Caco-2 (cell line): ENCODE measurements around the gene PTPRN2. TPM values are rescaled to one million over a fixed set of nuclear protein-coding genes. Genes with fewer than 3 reads are reported as not detected.
"Not testable (repeated sequence)": the region's sequence is repeated elsewhere in the genome, so short reads cannot be mapped to it uniquely, and the experiment has no call there.

ENCODE experiments used
- BruUV-seq: library from RNA; stranded (reverse); fragments of 400-500 nt; replicated peaks from 2 replicates; lab custom pipeline; 2021; lab: Mats Ljungman, UMichigan
- CTCF ChIA-PET: fragments of 300-600 bp; sonication (Branson Sonifier 250); formaldehyde crosslinking; loops from one replicate; lab custom pipeline; 2022; ENCODE audit warnings: antibody characterized with exemption; lab: Charles Lee
- POLR2A ChIA-PET: fragments of 300-600 bp; sonication (Branson Sonifier 250); formaldehyde crosslinking; loops from one replicate; lab custom pipeline; 2022; ENCODE audit warnings: antibody characterized with exemption; lab: Charles Lee
- DNase-seq, 2 experiments: peaks; one replicate each; pipeline versions ENCODE4 v3.0.0 to v3.0.0-alpha.2; 2020 to 2022
- H3K27me3 ChIP-seq: replicated peaks from 2 replicates; pipeline ENCODE4 v1.6.0; 2011; ENCODE audit warnings: low read length; ENCODE audit not compliant: control insufficient read depth, insufficient read depth
- H3K36me3 ChIP-seq: 2 replicates; pipeline ENCODE4 v1.5.1; 2011; ENCODE audit warnings: low read length; ENCODE audit not compliant: control insufficient read depth, insufficient read depth
- H3K4me1 ChIP-seq: fragments of 250-450 bp; sonication (Bioruptor Pico); 2 replicates; pipeline ENCODE4 v1.5.1; 2020; ENCODE audit warnings: mild to moderate bottlenecking
- H3K4me3 ChIP-seq: 2 replicates; pipeline ENCODE4 v1.5.1; 2011; ENCODE audit warnings: low read depth, mild to moderate bottlenecking, control low read depth, low read length
- H3K9me3 ChIP-seq: fragments of 250-450 bp; sonication (Bioruptor Pico); 2 replicates; pipeline ENCODE4 v1.5.1; 2020; ENCODE audit warnings: mild to moderate bottlenecking, moderate library complexity
- H3K27ac Mint-ChIP-seq: one replicate; pipeline ENCODE4 v1.8.0; 2022; ENCODE audit warnings: mixed read lengths; ENCODE audit not compliant: unreplicated experiment
- H3K27me3 Mint-ChIP-seq: one replicate; pipeline ENCODE4 v1.8.0; 2022; ENCODE audit warnings: mixed read lengths; ENCODE audit not compliant: insufficient read depth, unreplicated experiment
- H3K36me3 Mint-ChIP-seq: one replicate; pipeline ENCODE4 v1.8.0; 2022; ENCODE audit warnings: mild to moderate bottlenecking, mixed read lengths; ENCODE audit not compliant: insufficient read depth, unreplicated experiment
- H3K4me1 Mint-ChIP-seq: one replicate; pipeline ENCODE4 v1.8.0; 2022; ENCODE audit warnings: low read depth, mixed read lengths; ENCODE audit not compliant: unreplicated experiment
- H3K4me3 Mint-ChIP-seq: one replicate; pipeline ENCODE4 v1.8.0; 2022; ENCODE audit warnings: mild to moderate bottlenecking, moderate library complexity, mixed read lengths; ENCODE audit not compliant: unreplicated experiment
- H3K9me3 Mint-ChIP-seq: one replicate; pipeline ENCODE4 v1.8.0; 2022; ENCODE audit warnings: mixed read lengths; ENCODE audit not compliant: unreplicated experiment
- intact Hi-C: fragments of 100-400 bp; cut with micrococcal nuclease; formaldehyde crosslinking; loops from one replicate; pipeline ENCODE4 v1.10.0; 2022; ENCODE audit not compliant: unreplicated experiment
- total RNA-seq: library from RNA; stranded (reverse); gene quantifications from 2 replicates; pipeline ENCODE4 v1.2.3, GENCODE V29; 2022
- TF ChIP-seq, protein P1 (sequence below), 2 experiments: fragments of 200-600 bp in 1 of 2; IDR thresholded peaks; 1 replicate in 1 of 2; 2 replicates in 1 of 2; pipeline versions ENCODE4 v1.5.1 to v1.8.0; 2011 to 2022; ENCODE audit warnings: antibody characterized with exemption in 1 of 2, control low read depth in 1 of 2, inconsistent platforms in 1 of 2, low read depth in 1 of 2, low read length in 1 of 2, mild to moderate bottlenecking in 1 of 2, moderate library complexity in 1 of 2; ENCODE audit not compliant: insufficient read depth in 1 of 2, severe bottlenecking in 1 of 2, unreplicated experiment in 1 of 2

PTPRN2 gene
- total RNA-seq, 1 experiment from 2014 or later, result 1.4 TPM

DNA sequence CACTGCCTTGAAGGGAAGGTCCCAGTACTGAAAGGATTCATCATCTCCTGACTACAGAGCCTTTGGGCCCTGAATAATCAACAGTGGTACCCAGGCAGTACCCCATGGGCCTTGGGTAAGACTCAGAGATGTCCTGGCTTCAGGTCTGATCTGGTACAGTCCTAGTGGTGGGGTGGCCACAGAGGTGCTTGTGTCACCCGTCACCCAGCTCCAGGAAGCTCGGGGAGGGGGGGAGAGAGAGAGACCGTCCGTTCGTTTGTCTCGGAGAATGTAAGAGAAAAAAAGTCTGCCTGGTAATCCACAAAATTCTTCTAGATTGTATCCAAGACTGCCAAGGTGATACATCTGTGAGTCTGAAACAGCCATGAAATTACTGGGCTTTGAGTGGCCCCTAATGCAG lies 381.3 kb downstream of the PTPRN2 start:
- H3K4me3 ChIP-seq, result no peak overlapping the region
- no peaks in the 10 kb centered on the region for H3K4me1 Mint-ChIP-seq
- CTCF ChIA-PET, result no interaction called here
- no peak for DNase-seq
- H3K4me3 Mint-ChIP-seq, result no peak overlapping the region
- TF ChIP-seq, protein P1, sequence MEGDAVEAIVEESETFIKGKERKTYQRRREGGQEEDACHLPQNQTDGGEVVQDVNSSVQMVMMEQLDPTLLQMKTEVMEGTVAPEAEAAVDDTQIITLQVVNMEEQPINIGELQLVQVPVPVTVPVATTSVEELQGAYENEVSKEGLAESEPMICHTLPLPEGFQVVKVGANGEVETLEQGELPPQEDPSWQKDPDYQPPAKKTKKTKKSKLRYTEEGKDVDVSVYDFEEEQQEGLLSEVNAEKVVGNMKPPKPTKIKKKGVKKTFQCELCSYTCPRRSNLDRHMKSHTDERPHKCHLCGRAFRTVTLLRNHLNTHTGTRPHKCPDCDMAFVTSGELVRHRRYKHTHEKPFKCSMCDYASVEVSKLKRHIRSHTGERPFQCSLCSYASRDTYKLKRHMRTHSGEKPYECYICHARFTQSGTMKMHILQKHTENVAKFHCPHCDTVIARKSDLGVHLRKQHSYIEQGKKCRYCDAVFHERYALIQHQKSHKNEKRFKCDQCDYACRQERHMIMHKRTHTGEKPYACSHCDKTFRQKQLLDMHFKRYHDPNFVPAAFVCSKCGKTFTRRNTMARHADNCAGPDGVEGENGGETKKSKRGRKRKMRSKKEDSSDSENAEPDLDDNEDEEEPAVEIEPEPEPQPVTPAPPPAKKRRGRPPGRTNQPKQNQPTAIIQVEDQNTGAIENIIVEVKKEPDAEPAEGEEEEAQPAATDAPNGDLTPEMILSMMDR (IDR thresholded peaks at IDR 0.05; ENCODE audit: insufficient read depth in 1 of 2, low read depth in 1 of 2, low read length in 1 of 2, severe bottlenecking in 1 of 2, unreplicated experiment in 1 of 2), result no peak
- no peak overlapping the region for H3K27ac Mint-ChIP-seq
- intact Hi-C loops, result no loop called here
- H3K9me3 Mint-ChIP-seq, result peaks cover 39% of the 10 kb centered on the region
- H3K36me3 Mint-ChIP-seq, result peaks cover 6% of the 10 kb centered on the region
- H3K9me3 ChIP-seq, result 0 out of 2 replicates have a peak, but pooled peaks cover 3% of the 10 kb centered on the region
- BruUV-seq, result no TSS peak
- H3K27me3 ChIP-seq, result no peaks in the 10 kb centered on the region
- POLR2A ChIA-PET, result no interaction called here
- no peaks in the 10 kb centered on the region for H3K4me1 ChIP-seq
- no peaks in the 10 kb centered on the region for H3K36me3 ChIP-seq
- no peaks in the 10 kb centered on the region for H3K27me3 Mint-ChIP-seq

DNA sequence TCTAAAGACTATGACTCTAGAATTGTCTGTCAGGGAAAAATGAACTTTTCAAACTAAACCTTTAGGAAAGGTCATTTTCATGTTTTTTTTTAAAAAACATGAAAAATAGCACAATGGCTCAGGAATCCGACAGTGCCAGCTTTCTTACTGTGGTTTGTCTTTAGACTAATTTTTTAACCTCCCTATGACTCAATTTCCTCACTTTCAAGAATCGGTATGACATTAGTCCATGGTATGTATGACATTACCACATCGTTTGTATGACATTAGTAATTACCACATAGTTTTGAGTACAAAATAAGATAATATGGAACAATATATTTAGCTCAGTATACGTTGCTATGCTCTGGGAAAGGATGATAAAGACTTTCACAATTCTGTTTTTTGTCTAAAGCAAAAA lies 383.2 kb downstream of the PTPRN2 start:
- DNase-seq, result no peak
- Mint-ChIP-seq H3K4me1 (no peaks in the 10 kb centered on the region), H3K4me3 (no peak overlapping the region), H3K27ac (no peak overlapping the region), H3K27me3 (no peaks in the 10 kb centered on the region), H3K36me3 (peaks cover 6% of the 10 kb centered on the region), H3K9me3 (peaks cover 30% of the 10 kb centered on the region)
- CTCF ChIA-PET, result no interaction called here
- POLR2A ChIA-PET, result no interaction called here
- Histone ChIP-seq H3K4me3 (no peak overlapping the region), H3K27me3 (no peaks in the 10 kb centered on the region), H3K36me3 (no peaks in the 10 kb centered on the region), H3K9me3 (0 out of 2 replicates have a peak, but pooled peaks cover 3% of the 10 kb centered on the region), H3K4me1 (no peaks in the 10 kb centered on the region)
- no TSS peak for BruUV-seq
- intact Hi-C loops, result no loop called here
- TF ChIP-seq, protein P1 (IDR thresholded peaks at IDR 0.05; ENCODE audit: insufficient read depth in 1 of 2, low read depth in 1 of 2, low read length in 1 of 2, severe bottlenecking in 1 of 2, unreplicated experiment in 1 of 2), result no peak

DNA sequence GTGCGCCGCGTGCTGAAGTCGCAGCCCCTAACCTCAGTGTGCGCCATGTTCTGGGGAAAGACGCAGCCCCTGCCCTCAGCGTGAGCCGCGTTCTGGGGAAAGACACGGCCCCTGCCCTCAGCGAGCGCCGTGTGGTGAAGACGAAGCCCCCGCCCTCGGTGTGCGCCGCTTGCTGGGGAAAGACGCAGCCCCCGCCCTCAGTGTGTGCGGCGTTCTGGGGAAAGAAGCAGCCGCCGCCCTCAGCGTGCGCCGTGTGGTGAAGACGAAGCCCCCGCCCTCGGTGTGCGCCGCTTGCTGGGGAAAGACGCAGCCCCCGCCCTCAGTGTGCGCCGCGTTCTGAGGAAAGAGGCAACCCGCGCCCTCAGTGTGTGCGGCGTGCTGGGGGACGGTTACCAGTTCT lies 383.7 kb downstream of the PTPRN2 start:
- H3K36me3 Mint-ChIP-seq, DNase-seq, H3K4me3 ChIP-seq, POLR2A ChIA-PET, H3K4me1 ChIP-seq, H3K27me3 Mint-ChIP-seq, BruUV-seq, CTCF ChIA-PET, H3K36me3 ChIP-seq, H3K4me3 Mint-ChIP-seq, intact Hi-C loops, H3K9me3 ChIP-seq, H3K4me1 Mint-ChIP-seq, H3K27me3 ChIP-seq, H3K27ac Mint-ChIP-seq: not testable (repeated sequence)
- peaks cover 30% of the 10 kb centered on the region for H3K9me3 Mint-ChIP-seq
